Astrocyte (in vitro differentiated cells and primary cell): Measurements from ENCODE around the gene MATR3.

ENCODE experiments used
- CTCF ChIP-seq: IDR thresholded peaks from 2 replicates; pipeline ENCODE4 v1.5.1; 2011; ENCODE audit warnings: low read depth, mild to moderate bottlenecking, inconsistent platforms, low read length, moderate library complexity; ENCODE audit not compliant: insufficient read depth
- EZH2 ChIP-seq: IDR thresholded peaks from 2 replicates; pipeline ENCODE4 v1.6.1; 2012; ENCODE audit warnings: mild to moderate bottlenecking, low read length, inconsistent platforms; ENCODE audit not compliant: insufficient read depth

DNA sequence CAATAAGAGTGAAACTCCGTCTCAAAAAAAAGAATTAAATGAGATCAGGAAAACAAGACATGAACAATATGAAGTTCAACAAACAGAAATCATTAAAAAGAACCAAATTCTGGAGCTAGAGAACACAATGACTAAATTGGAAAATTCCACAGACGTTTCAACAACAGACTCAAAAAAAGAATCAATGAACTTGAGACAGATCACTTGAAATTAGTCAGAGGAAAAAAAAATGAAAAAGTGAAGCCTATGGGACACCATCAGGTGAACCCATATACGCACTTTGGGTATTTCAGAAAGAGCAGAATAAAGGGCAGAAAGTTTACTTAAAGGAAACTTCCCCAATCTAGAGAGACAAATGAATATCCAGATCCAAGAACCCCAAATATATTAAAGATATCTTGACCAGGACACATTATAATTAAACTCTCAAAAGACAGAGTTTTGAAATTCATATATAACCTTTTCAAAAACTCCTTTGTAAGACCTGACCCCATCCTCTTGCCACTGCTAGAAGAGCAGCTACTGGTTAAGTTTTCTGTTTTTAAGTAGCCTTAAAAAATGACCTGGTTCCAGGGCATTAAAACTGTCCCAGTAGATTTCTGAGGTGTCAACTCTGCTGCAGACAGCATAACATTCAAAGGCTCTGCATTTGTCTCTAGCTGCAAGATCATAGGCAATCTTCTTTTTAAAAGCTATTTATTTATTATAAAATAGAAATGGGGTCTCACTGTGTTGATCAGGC lies 7.7 kb upstream of the MATR3 start:
- TF ChIP-seq CTCF (no peak), EZH2 (no peak)
